NCI-H446 (cell line): ENCODE measurements around the gene MEP1B.

Source experiments
- DNase-seq, 2 experiments: peaks; one replicate each; lab custom pipeline; 2025; lab: John Stamatoyannopoulos, UW

The MEP1B gene

GRCh38 chr18:32267463-32267862 is 77.6 kb downstream of the MEP1B start:
- no peak for DNase-seq
